K562 (cell line): ENCODE data around the gene ZNHIT6.

Source experiments
- DACH1 ChIP-seq: fragments of 450-650 bp; IDR thresholded peaks from 2 replicates; pipeline ENCODE4 v1.6.1; 2018; ENCODE audit not compliant: partially characterized antibody
- FUS ChIP-seq: fragments of 200-400 bp; formaldehyde crosslinking; optimal IDR thresholded peaks from 2 replicates; pipeline ENCODE3; 2017; ENCODE audit warnings: low read depth, low read length
- NUFIP1 ChIP-seq: fragments of 450-650 bp; IDR thresholded peaks from 2 replicates; pipeline ENCODE4 v1.6.1; 2018; ENCODE audit not compliant: partially characterized antibody
- TGIF2 ChIP-seq: sonication (generic); formaldehyde crosslinking; IDR thresholded peaks from 2 replicates; pipeline ENCODE4 v1.8.1; 2022; ENCODE audit warnings: mild to moderate bottlenecking, missing genetic modification reagents, moderate library complexity
- ZNF57 ChIP-seq: fragments of 450-650 bp; formaldehyde crosslinking; IDR thresholded peaks from 2 replicates; pipeline ENCODE4 v1.4.0; 2020; ENCODE audit warnings: mild to moderate bottlenecking, moderate library complexity
- TF ChIP-seq, protein P1 (sequence below), 2 experiments: fragments of 250-450 bp in 1 of 2; fragments of 450-650 bp in 1 of 2; sonication (Bioruptor Pico) in 1 of 2; IDR thresholded peaks; 2 replicates each; pipeline versions ENCODE4 v1.6.1 to v1.8.0; 2016 to 2021; ENCODE audit warnings: mild to moderate bottlenecking in 2 of 2, moderate library complexity in 2 of 2, missing compliant biosample characterization in 1 of 2, missing genetic modification characterization in 1 of 2

- TF ChIP-seq ZNF57 (CRISPR knock-in tag) (no peak), DACH1 (no peak), TGIF2 (CRISPR knock-in tag) (no peak), FUS (no peak), NUFIP1 (no peak)
- TF ChIP-seq, protein P1, sequence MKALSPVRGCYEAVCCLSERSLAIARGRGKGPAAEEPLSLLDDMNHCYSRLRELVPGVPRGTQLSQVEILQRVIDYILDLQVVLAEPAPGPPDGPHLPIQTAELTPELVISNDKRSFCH (CRISPR knock-in tag; IDR thresholded peaks at IDR 0.05): no peak
- TF ChIP-seq, protein P1 (tag; IDR thresholded peaks at IDR 0.05): no peak
Observed at GRCh38 chr1:85663382-85663781, 44.9 kb downstream of the ZNHIT6 start.
